ENCODE results near the gene SRPK2.

DNA sequence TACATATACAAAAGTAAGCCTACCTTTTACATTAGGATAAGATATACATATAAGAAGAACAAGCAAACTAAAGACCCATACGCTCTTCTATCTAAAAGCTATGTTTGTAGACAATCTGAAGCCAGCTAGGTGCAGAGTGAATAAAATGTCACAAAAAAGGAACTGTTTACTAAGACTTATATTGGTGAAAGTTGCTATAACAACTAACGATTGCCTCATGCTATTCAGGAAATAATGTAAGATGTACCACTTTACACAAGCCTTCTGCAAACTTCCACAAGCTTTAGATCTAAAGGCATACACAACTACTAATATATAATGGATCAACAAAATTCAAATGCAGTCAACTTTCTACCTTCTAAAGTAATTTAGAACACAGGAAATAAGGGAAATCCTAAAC is 175.1 kb downstream of the SRPK2 start:
- TF ChIP-seq, protein P1, sequence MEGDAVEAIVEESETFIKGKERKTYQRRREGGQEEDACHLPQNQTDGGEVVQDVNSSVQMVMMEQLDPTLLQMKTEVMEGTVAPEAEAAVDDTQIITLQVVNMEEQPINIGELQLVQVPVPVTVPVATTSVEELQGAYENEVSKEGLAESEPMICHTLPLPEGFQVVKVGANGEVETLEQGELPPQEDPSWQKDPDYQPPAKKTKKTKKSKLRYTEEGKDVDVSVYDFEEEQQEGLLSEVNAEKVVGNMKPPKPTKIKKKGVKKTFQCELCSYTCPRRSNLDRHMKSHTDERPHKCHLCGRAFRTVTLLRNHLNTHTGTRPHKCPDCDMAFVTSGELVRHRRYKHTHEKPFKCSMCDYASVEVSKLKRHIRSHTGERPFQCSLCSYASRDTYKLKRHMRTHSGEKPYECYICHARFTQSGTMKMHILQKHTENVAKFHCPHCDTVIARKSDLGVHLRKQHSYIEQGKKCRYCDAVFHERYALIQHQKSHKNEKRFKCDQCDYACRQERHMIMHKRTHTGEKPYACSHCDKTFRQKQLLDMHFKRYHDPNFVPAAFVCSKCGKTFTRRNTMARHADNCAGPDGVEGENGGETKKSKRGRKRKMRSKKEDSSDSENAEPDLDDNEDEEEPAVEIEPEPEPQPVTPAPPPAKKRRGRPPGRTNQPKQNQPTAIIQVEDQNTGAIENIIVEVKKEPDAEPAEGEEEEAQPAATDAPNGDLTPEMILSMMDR (IDR thresholded peaks at IDR 0.05), result no peak
- TF ChIP-seq POLR2A (IDR thresholded peaks at IDR 0.05), result no peak

Measured in testis (tissue), 2 donors.